ENCODE measurements around the gene KRTAP9-2.

KRTAP9-2 gene

DNA sequence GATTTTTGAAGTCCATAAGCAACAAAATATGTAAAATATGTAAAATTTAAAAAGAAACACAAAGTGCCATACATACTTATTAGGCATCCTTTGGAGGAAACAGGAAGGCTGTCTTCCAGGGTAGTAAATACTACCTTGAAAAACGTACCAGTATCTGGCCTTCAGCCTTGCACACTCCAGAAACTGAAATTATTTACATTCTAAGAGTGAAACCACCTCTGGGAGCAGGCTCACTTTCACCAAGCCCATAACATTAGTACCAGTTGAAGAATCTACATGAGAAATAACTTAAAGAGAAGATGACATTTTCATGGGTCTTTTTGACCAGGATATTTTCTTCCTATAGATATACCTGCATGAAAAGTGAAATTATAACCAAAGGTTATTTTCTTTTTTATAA lies 30.4 kb upstream of the KRTAP9-2 start:
- no peaks in the 10 kb centered on the region for H3K9me3 ChIP-seq (replicated peaks; ENCODE audit: insufficient read depth, low read length)
- H3K36me3 ChIP-seq (replicated peaks; ENCODE audit: insufficient read depth, low read length), result no peaks in the 10 kb centered on the region
- no peaks in the 10 kb centered on the region for H3K79me2 ChIP-seq (ENCODE audit: low read length)
- peak; percentile 61 for DNase-seq
- H3K27ac ChIP-seq (ENCODE audit: low read length), result no peak overlapping the region
- H2AFZ ChIP-seq (ENCODE audit: low read length), result no peak overlapping the region
- H3K4me1 ChIP-seq (ENCODE audit: low read length), result 0 out of 2 replicates have a peak, but pooled peaks cover 3% of the 10 kb centered on the region
- no peaks in the 10 kb centered on the region for H3K9me2 ChIP-seq (replicated peaks; ENCODE audit: insufficient read depth, low read length)
- no peak overlapping the region for H3K4me3 ChIP-seq (ENCODE audit: low read length)
- no peak overlapping the region for H3K9ac ChIP-seq (ENCODE audit: low read length)
- TF ChIP-seq, protein P1, sequence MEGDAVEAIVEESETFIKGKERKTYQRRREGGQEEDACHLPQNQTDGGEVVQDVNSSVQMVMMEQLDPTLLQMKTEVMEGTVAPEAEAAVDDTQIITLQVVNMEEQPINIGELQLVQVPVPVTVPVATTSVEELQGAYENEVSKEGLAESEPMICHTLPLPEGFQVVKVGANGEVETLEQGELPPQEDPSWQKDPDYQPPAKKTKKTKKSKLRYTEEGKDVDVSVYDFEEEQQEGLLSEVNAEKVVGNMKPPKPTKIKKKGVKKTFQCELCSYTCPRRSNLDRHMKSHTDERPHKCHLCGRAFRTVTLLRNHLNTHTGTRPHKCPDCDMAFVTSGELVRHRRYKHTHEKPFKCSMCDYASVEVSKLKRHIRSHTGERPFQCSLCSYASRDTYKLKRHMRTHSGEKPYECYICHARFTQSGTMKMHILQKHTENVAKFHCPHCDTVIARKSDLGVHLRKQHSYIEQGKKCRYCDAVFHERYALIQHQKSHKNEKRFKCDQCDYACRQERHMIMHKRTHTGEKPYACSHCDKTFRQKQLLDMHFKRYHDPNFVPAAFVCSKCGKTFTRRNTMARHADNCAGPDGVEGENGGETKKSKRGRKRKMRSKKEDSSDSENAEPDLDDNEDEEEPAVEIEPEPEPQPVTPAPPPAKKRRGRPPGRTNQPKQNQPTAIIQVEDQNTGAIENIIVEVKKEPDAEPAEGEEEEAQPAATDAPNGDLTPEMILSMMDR (IDR thresholded peaks at IDR 0.05; ENCODE audit: low read length), result no peak
- 0 out of 2 replicates have a peak, but pooled peaks have one; percentile 45 for TF ChIP-seq EZH2phosphoT487 (IDR thresholded peaks at IDR 0.05; ENCODE audit: low read length)
- H3K27me3 ChIP-seq (replicated peaks; ENCODE audit: insufficient read depth, low read length), result peaks cover 46% of the 10 kb centered on the region
- no peaks in the 10 kb centered on the region for H4K20me1 ChIP-seq (ENCODE audit: insufficient read depth, low read length)
- no peaks in the 10 kb centered on the region for H3F3A ChIP-seq (ENCODE audit: insufficient read depth, low read length)
- H3K4me2 ChIP-seq (ENCODE audit: low read depth, low read length), result no peak overlapping the region

DNA sequence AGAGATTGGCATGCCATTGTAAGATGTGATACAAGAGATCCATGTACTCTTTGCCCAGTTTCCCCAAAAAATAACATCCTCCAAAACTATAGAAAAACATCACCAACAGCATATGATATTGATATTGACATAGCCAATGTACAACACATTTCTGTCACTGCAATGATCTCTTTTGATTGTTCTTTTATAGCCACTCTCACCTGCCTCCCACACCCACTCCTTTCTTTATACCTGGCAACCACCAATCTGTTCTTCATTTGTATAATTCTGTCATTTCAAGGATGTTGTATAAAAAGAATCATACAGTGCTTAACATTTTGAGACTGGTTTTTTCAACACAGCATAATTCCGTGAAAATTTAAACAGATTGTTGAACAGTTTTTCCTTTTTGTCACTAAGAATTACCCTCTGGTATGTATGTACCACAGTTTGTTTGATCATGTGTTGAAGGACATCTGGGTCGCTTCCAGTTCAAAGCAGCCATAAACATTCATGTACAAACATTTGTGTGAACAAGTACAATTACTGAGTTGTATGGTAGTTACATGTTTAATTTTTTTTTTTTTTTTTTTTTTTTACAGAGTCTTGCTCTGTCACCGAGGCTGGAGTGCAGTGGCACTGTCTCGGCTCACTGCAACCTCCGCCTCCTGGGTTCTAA lies 26.9 kb upstream of the KRTAP9-2 start:
- no peak for DNase-seq
- H3K9me3 ChIP-seq (replicated peaks; ENCODE audit: insufficient read depth, low read length), result no peaks in the 10 kb centered on the region

DNA sequence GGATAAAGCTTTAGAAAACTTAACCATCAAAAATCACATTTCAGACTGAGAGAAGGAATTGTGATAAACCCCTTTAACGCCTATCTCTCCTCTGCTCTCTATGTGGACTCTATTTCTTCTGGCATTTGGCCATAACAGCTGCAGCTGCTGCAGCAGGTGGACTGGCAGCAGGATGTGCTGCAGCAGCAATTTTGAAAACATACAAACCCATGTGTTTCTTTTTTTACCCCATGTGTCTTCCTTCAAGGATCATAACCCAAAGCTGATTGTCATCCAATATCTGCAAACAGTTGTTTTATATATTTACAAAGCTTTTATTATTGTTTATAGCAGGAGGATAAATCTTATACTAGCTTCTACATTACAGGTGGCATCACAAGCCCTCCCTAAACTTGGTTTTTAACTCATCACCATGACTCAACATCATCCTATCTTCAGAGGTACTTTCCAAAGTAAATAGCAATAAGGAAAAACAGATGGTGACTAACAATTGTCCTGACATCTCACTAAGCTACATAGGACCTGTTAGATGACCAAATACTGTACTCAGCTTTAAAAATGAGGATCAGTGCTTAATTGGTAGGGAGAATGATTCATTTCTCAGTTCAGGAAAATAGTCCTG lies 14.5 kb upstream of the KRTAP9-2 start:
- H3K9ac ChIP-seq (ENCODE audit: low read length), result no peak overlapping the region
- no peak overlapping the region for H3K4me3 ChIP-seq (ENCODE audit: low read length)
- no peaks in the 10 kb centered on the region; the same call in 1 of the 2 replicates for H3K27me3 ChIP-seq (replicated peaks; ENCODE audit: insufficient read depth, low read length)
- peak; percentile 87 for DNase-seq
- H2AFZ ChIP-seq (ENCODE audit: low read length), result no peak overlapping the region
- peaks cover 20% of the 10 kb centered on the region for H3K4me1 ChIP-seq (ENCODE audit: low read length)
- peak overlapping the region; percentile 22; the same call in 1 of the 2 replicates for H3K4me2 ChIP-seq (ENCODE audit: low read depth, low read length)
- peaks cover 11% of the 10 kb centered on the region; the same call in 1 of the 2 replicates for H3F3A ChIP-seq (ENCODE audit: insufficient read depth, low read length)
- H3K36me3 ChIP-seq (replicated peaks; ENCODE audit: insufficient read depth, low read length), result no peaks in the 10 kb centered on the region
- no peaks in the 10 kb centered on the region for H3K79me2 ChIP-seq (ENCODE audit: low read length)
- no peaks in the 10 kb centered on the region for H3K9me2 ChIP-seq (replicated peaks; ENCODE audit: insufficient read depth, low read length)
- no peaks in the 10 kb centered on the region for H4K20me1 ChIP-seq (ENCODE audit: insufficient read depth, low read length)
- H3K9me3 ChIP-seq (replicated peaks; ENCODE audit: insufficient read depth, low read length), result no peaks in the 10 kb centered on the region
- H3K27ac ChIP-seq (ENCODE audit: low read length), result peak overlapping the region; percentile 30; the same call in 1 of the 2 replicates
- TF ChIP-seq EZH2 (optimal IDR thresholded peaks at IDR 0.05; ENCODE audit: low read depth, low read length) (no peak), EZH2phosphoT487 (IDR thresholded peaks at IDR 0.05; ENCODE audit: low read length) (no peak)
- TF ChIP-seq, protein P1 (IDR thresholded peaks at IDR 0.05; ENCODE audit: low read length), result no peak

More for the DNA sequence above, 26.9 kb upstream of the KRTAP9-2 start:
- H3K4me1 ChIP-seq (ENCODE audit: low read length), result 0 out of 2 replicates have a peak, but pooled peaks cover 3% of the 10 kb centered on the region
- H4K20me1 ChIP-seq (ENCODE audit: insufficient read depth, low read length), result no peaks in the 10 kb centered on the region
- no peaks in the 10 kb centered on the region for H3F3A ChIP-seq (ENCODE audit: insufficient read depth, low read length)
- no peak overlapping the region for H3K9ac ChIP-seq (ENCODE audit: low read length)
- no peak overlapping the region for H2AFZ ChIP-seq (ENCODE audit: low read length)
- TF ChIP-seq EZH2 (optimal IDR thresholded peaks at IDR 0.05; ENCODE audit: low read depth, low read length), result no peak
- TF ChIP-seq, protein P1 (IDR thresholded peaks at IDR 0.05; ENCODE audit: low read length), result no peak
- TF ChIP-seq EZH2phosphoT487 (IDR thresholded peaks at IDR 0.05; ENCODE audit: low read length), result no peak
- no peak overlapping the region for H3K4me2 ChIP-seq (ENCODE audit: low read depth, low read length)
- no peak overlapping the region for H3K27ac ChIP-seq (ENCODE audit: low read length)
- peaks cover 37% of the 10 kb centered on the region for H3K27me3 ChIP-seq (replicated peaks; ENCODE audit: insufficient read depth, low read length)
- H3K36me3 ChIP-seq (replicated peaks; ENCODE audit: insufficient read depth, low read length), result no peaks in the 10 kb centered on the region
- no peaks in the 10 kb centered on the region for H3K9me2 ChIP-seq (replicated peaks; ENCODE audit: insufficient read depth, low read length)
- H3K4me3 ChIP-seq (ENCODE audit: low read length), result no peak overlapping the region
- no peaks in the 10 kb centered on the region for H3K79me2 ChIP-seq (ENCODE audit: low read length)
